SH-SY5Y (cell line): ENCODE results near the gene UNC13B.

ENCODE experiments used
- GATA2 ChIP-seq: IDR thresholded peaks from 2 replicates; pipeline ENCODE4 v1.6.1; 2011; ENCODE audit warnings: mild to moderate bottlenecking, low read depth, low read length
- GATA3 ChIP-seq: IDR thresholded peaks from 2 replicates; pipeline ENCODE4 v1.6.1; 2011; ENCODE audit warnings: low read depth, mild to moderate bottlenecking, low read length, moderate library complexity

- no peak for TF ChIP-seq GATA2
- no peak for TF ChIP-seq GATA3
These were observed 24.9 kb upstream of the UNC13B start for GRCh38 chr9:35136866-35137265.
